ENCODE data around the gene OR5T2. TPM values are rescaled to one million over a fixed set of nuclear protein-coding genes. Genes with fewer than 3 reads are reported as not detected.
"Not testable (repeated sequence)": the region's sequence is repeated elsewhere in the genome, so short reads cannot be mapped to it uniquely, and the experiment has no call there.

The OR5T2 gene
- polyA plus RNA-seq = not detected

DNA sequence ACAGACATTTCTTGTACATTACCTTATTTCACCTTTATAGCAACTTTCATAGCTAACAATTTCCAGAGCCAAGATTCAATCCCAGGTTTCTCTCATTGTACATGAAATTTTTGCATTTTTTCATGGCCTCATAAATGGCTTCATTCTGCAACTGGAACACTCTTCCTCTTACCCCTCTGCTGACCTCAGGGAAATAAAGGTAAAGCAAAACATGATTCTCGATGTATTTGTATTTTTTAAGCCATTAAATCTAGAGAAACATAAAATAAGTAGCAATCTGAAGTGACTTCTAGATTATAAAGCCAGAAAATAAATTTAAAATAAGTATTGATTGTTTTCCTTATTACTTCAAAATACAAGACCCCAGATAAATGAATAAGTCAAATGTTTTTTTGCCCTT is at the start of gene OR5T2:
OR5T2 (minus strand) TSS at position 101 of the 400 bp plus-strand sequence. CDS start 1,193 bp downstream, outside the sequence.
- WGBS, 2 donors = 44 to 52% methylated on average over 1 of the region's 1 CpG
- Histone ChIP-seq H3K4me3 (ENCODE audit: low read depth in 1 of 2, low read length in 2 of 2) (no peak within 1 kb of the TSS), H3K27me3 (ENCODE audit: control insufficient read depth in 1 of 2, insufficient read depth in 2 of 2, low read length in 2 of 2) (no peaks in the 10 kb centered on the region), H3K4me1 (ENCODE audit: control insufficient read depth in 2 of 2, insufficient read depth in 2 of 2, low read length in 1 of 2) (no peaks in the 10 kb centered on the region), H3K9me3 (ENCODE audit: control insufficient read depth in 2 of 2, insufficient read depth in 1 of 2, low read depth in 1 of 2, low read length in 1 of 2) (no peaks in the 10 kb centered on the region), H3K27ac (ENCODE audit: low read depth in 2 of 2, low read length in 1 of 2) (no peak within 1 kb of the TSS), H3K36me3 (ENCODE audit: control insufficient read depth in 2 of 2, insufficient read depth in 2 of 2, low read length in 1 of 2) (no peaks in the 10 kb centered on the region)

DNA sequence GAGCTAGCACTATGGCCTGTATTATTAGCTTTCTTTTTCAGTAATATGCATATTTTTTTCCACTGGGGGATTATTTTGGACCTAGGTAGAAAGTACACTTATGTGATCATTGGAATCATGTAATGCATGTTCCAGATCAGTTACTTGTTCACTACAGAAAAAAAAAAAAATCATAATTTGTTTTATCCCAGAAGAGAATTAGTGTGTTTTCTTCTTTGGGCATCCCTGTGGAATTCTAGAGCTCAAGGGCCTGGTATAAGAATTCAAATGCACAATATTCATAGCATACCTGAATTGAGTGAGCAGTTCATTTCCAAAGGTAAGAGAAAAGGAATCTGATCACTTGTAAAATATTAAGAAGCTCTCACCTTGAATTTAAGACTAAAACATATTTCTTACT is 39.8 kb upstream of the OR5T2 start, which contains the start of gene OR5T1:
OR5T1 (plus strand) TSS at position 301 of the 400 bp plus-strand sequence. CDS start 1,485 bp downstream, outside the sequence.
- Histone ChIP-seq H3K27ac (ENCODE audit: low read depth in 2 of 2, low read length in 1 of 2) (no peak within 1 kb of the TSS), H3K27me3 (ENCODE audit: control insufficient read depth in 1 of 2, insufficient read depth in 2 of 2, low read length in 2 of 2) (no peaks in the 10 kb centered on the region), H3K4me3 (ENCODE audit: low read depth in 1 of 2, low read length in 2 of 2) (no peak within 1 kb of the TSS), H3K9me3 (ENCODE audit: control insufficient read depth in 2 of 2, insufficient read depth in 1 of 2, low read depth in 1 of 2, low read length in 1 of 2) (peaks cover 0 to 4% of the 10 kb centered on the region in 2 donors), H3K36me3 (ENCODE audit: control insufficient read depth in 2 of 2, insufficient read depth in 2 of 2, low read length in 1 of 2) (no peaks in the 10 kb centered on the region), H3K4me1 (ENCODE audit: control insufficient read depth in 2 of 2, insufficient read depth in 2 of 2, low read length in 1 of 2) (no peaks in the 10 kb centered on the region)

GRCh38 chr11:56271092-56271491 is 37.0 kb upstream of the OR5T2 start:
- Histone ChIP-seq H3K4me3 (ENCODE audit: low read depth in 1 of 2, low read length in 2 of 2) (no peak overlapping the region), H3K36me3 (ENCODE audit: control insufficient read depth in 2 of 2, insufficient read depth in 2 of 2, low read length in 1 of 2) (no peaks in the 10 kb centered on the region), H3K27me3 (ENCODE audit: control insufficient read depth in 1 of 2, insufficient read depth in 2 of 2, low read length in 2 of 2) (no peaks in the 10 kb centered on the region), H3K9me3 (ENCODE audit: control insufficient read depth in 2 of 2, insufficient read depth in 1 of 2, low read depth in 1 of 2, low read length in 1 of 2) (peaks cover 0 to 3% of the 10 kb centered on the region in 2 donors), H3K27ac (ENCODE audit: low read depth in 2 of 2, low read length in 1 of 2) (no peak overlapping the region), H3K4me1 (ENCODE audit: control insufficient read depth in 2 of 2, insufficient read depth in 2 of 2, low read length in 1 of 2) (no peaks in the 10 kb centered on the region)
- WGBS, 2 donors = 44 to 52% methylated on average over 3 of the region's 3 CpGs

DNA sequence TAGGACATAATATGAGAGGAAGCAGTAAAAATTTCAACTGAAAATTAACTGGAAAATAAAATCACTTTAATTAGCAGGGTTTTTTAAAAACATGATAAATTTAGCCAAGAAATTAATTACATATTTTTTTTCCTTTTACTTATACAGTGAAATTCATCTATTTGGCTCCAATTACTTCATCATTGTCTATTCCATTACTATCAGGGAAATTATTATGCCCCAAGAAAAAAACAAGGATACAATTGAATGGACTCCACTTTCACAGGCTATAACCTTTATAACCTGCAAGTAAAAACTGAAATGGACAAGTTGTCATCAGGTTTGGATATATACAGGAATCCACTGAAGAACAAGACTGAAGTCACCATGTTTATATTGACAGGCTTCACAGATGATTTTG is 17.9 kb upstream of the OR5T2 start, which contains the start of gene OR5T3:
OR5T3 (plus strand) TSS at position 301 of the 400 bp plus-strand sequence; CDS start at position 301, 0 bp downstream.
- no peak within 1 kb of the TSS for H3K4me3 ChIP-seq (ENCODE audit: low read depth in 1 of 2, low read length in 2 of 2)
- no peaks in the 10 kb centered on the region for H3K36me3 ChIP-seq (ENCODE audit: control insufficient read depth in 2 of 2, insufficient read depth in 2 of 2, low read length in 1 of 2)
- H3K27me3 ChIP-seq (ENCODE audit: control insufficient read depth in 1 of 2, insufficient read depth in 2 of 2, low read length in 2 of 2) = no peaks in the 10 kb centered on the region
- H3K4me1 ChIP-seq (ENCODE audit: control insufficient read depth in 2 of 2, insufficient read depth in 2 of 2, low read length in 1 of 2) = no peaks in the 10 kb centered on the region
- H3K9me3 ChIP-seq (ENCODE audit: control insufficient read depth in 2 of 2, insufficient read depth in 1 of 2, low read depth in 1 of 2, low read length in 1 of 2) = no peaks in the 10 kb centered on the region
- no peak within 1 kb of the TSS for H3K27ac ChIP-seq (ENCODE audit: low read depth in 2 of 2, low read length in 1 of 2)

GRCh38 chr11:56219735-56220134 is 14.3 kb downstream of the OR5T2 start:
- not testable (repeated sequence) for H3K27ac ChIP-seq (ENCODE audit: low read depth in 2 of 2, low read length in 1 of 2); H3K4me1 ChIP-seq (ENCODE audit: control insufficient read depth in 2 of 2, insufficient read depth in 2 of 2, low read length in 1 of 2); H3K36me3 ChIP-seq (ENCODE audit: control insufficient read depth in 2 of 2, insufficient read depth in 2 of 2, low read length in 1 of 2); H3K4me3 ChIP-seq (ENCODE audit: low read depth in 1 of 2, low read length in 2 of 2); H3K27me3 ChIP-seq (ENCODE audit: control insufficient read depth in 1 of 2, insufficient read depth in 2 of 2, low read length in 2 of 2); H3K9me3 ChIP-seq (ENCODE audit: control insufficient read depth in 2 of 2, insufficient read depth in 1 of 2, low read depth in 1 of 2, low read length in 1 of 2)
- 74 to 79% methylated on average over 5 of the region's 5 CpGs for WGBS, 2 donors

GRCh38 chr11:56214537-56214936 is 19.5 kb downstream of the OR5T2 start:
- H3K27me3 ChIP-seq (ENCODE audit: control insufficient read depth in 1 of 2, insufficient read depth in 2 of 2, low read length in 2 of 2) = no peaks in the 10 kb centered on the region
- H3K9me3 ChIP-seq (ENCODE audit: control insufficient read depth in 2 of 2, insufficient read depth in 1 of 2, low read depth in 1 of 2, low read length in 1 of 2) = no peaks in the 10 kb centered on the region
- no peaks in the 10 kb centered on the region for H3K36me3 ChIP-seq (ENCODE audit: control insufficient read depth in 2 of 2, insufficient read depth in 2 of 2, low read length in 1 of 2)
- no peak overlapping the region for H3K4me3 ChIP-seq (ENCODE audit: low read depth in 1 of 2, low read length in 2 of 2)
- 57 to 69% methylated on average over 2 of the region's 2 CpGs for WGBS, 2 donors
- H3K4me1 ChIP-seq (ENCODE audit: control insufficient read depth in 2 of 2, insufficient read depth in 2 of 2, low read length in 1 of 2) = no peaks in the 10 kb centered on the region
- H3K27ac ChIP-seq (ENCODE audit: low read depth in 2 of 2, low read length in 1 of 2) = no peak overlapping the region

- H3K27me3 ChIP-seq (ENCODE audit: control insufficient read depth in 1 of 2, insufficient read depth in 2 of 2, low read length in 2 of 2) = no peaks in the 10 kb centered on the region
- no peaks in the 10 kb centered on the region for H3K4me1 ChIP-seq (ENCODE audit: control insufficient read depth in 2 of 2, insufficient read depth in 2 of 2, low read length in 1 of 2)
- H3K27ac ChIP-seq (ENCODE audit: low read depth in 2 of 2, low read length in 1 of 2) = no peak overlapping the region
- WGBS, 2 donors = 43 to 52% methylated on average over 1 of the region's 1 CpG
- H3K4me3 ChIP-seq (ENCODE audit: low read depth in 1 of 2, low read length in 2 of 2) = no peak overlapping the region
- no peaks in the 10 kb centered on the region for H3K36me3 ChIP-seq (ENCODE audit: control insufficient read depth in 2 of 2, insufficient read depth in 2 of 2, low read length in 1 of 2)
- peaks cover 0 to 4% of the 10 kb centered on the region in 2 donors for H3K9me3 ChIP-seq (ENCODE audit: control insufficient read depth in 2 of 2, insufficient read depth in 1 of 2, low read depth in 1 of 2, low read length in 1 of 2)
These were observed 26.3 kb downstream of the OR5T2 start for GRCh38 chr11:56207790-56208189.

DNA sequence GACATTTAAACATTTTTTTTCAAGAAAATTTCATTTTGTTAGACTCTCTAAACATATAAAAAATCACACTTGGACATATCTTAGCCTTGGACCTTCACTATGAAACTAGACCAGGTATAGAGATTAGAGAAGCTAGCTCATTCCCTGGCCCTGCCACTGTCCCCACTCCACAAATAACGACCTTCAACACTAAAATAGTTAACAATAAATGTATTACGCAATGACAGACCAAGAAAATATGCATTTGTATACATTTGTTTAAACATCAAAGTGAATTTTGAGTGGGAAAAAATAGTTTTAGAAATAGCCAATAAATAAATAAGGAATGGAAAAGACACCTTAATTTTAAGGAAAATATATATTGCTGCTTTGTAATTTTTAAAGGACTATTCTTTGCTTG is 36.7 kb downstream of the OR5T2 start:
- no peaks in the 10 kb centered on the region for H3K27me3 ChIP-seq (ENCODE audit: control insufficient read depth in 1 of 2, insufficient read depth in 2 of 2, low read length in 2 of 2)
- H3K9me3 ChIP-seq (ENCODE audit: control insufficient read depth in 2 of 2, insufficient read depth in 1 of 2, low read depth in 1 of 2, low read length in 1 of 2) = no peaks in the 10 kb centered on the region
- no peaks in the 10 kb centered on the region for H3K36me3 ChIP-seq (ENCODE audit: control insufficient read depth in 2 of 2, insufficient read depth in 2 of 2, low read length in 1 of 2)
- H3K4me3 ChIP-seq (ENCODE audit: low read depth in 1 of 2, low read length in 2 of 2) = no peak overlapping the region
- H3K4me1 ChIP-seq (ENCODE audit: control insufficient read depth in 2 of 2, insufficient read depth in 2 of 2, low read length in 1 of 2) = no peaks in the 10 kb centered on the region
- no peak overlapping the region for H3K27ac ChIP-seq (ENCODE audit: low read depth in 2 of 2, low read length in 1 of 2)
- WGBS, 2 donors = 57% methylated on average over 2 of the region's 2 CpGs

GRCh38 chr11:56196705-56197104 is 37.4 kb downstream of the OR5T2 start:
- Histone ChIP-seq H3K4me3 (ENCODE audit: low read depth in 1 of 2, low read length in 2 of 2) (no peak overlapping the region), H3K27ac (ENCODE audit: low read depth in 2 of 2, low read length in 1 of 2) (no peak overlapping the region), H3K9me3 (ENCODE audit: control insufficient read depth in 2 of 2, insufficient read depth in 1 of 2, low read depth in 1 of 2, low read length in 1 of 2) (no peaks in the 10 kb centered on the region), H3K4me1 (ENCODE audit: control insufficient read depth in 2 of 2, insufficient read depth in 2 of 2, low read length in 1 of 2) (no peaks in the 10 kb centered on the region), H3K27me3 (ENCODE audit: control insufficient read depth in 1 of 2, insufficient read depth in 2 of 2, low read length in 2 of 2) (no peaks in the 10 kb centered on the region), H3K36me3 (ENCODE audit: control insufficient read depth in 2 of 2, insufficient read depth in 2 of 2, low read length in 1 of 2) (no peaks in the 10 kb centered on the region)
- WGBS, 2 donors = 82 to 84% methylated on average over 3 of the region's 3 CpGs

DNA sequence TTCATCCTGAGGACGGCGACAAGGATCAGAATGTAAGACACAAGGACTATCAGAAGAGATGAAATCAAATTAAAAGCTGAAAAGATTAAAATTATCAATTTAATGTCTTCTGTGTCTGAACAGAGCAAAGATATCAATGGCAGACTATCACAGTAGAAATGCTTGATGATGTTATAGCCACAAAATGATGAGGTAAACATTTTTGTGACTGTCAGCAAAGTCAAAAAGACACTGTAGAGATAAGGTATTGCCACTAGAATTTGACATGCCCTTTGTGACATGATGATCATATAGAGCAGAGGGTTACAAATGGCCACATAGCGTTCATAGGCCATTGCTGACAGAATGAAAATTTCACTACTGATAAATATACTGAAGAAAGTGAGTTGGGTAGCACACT is 45.5 kb downstream of the OR5T2 start:
- no peak overlapping the region for H3K4me3 ChIP-seq (ENCODE audit: low read depth in 1 of 2, low read length in 2 of 2)
- 90 to 94% methylated on average over 3 of the region's 3 CpGs for WGBS, 2 donors
- H3K4me1 ChIP-seq (ENCODE audit: control insufficient read depth in 2 of 2, insufficient read depth in 2 of 2, low read length in 1 of 2) = no peaks in the 10 kb centered on the region
- H3K27ac ChIP-seq (ENCODE audit: low read depth in 2 of 2, low read length in 1 of 2) = no peak overlapping the region
- H3K9me3 ChIP-seq (ENCODE audit: control insufficient read depth in 2 of 2, insufficient read depth in 1 of 2, low read depth in 1 of 2, low read length in 1 of 2) = no peaks in the 10 kb centered on the region
- H3K36me3 ChIP-seq (ENCODE audit: control insufficient read depth in 2 of 2, insufficient read depth in 2 of 2, low read length in 1 of 2) = no peaks in the 10 kb centered on the region
- no peaks in the 10 kb centered on the region for H3K27me3 ChIP-seq (ENCODE audit: control insufficient read depth in 1 of 2, insufficient read depth in 2 of 2, low read length in 2 of 2)

All from esophagus (tissue), 2 donors.